AG10803 (cell line): ENCODE data around the gene TCF7L2.

Experiments
- DNase-seq: peaks from one replicate; pipeline ENCODE4 v3.0.0; 2010; ENCODE audit warnings: low read depth
- H3K4me3 ChIP-seq: 2 replicates; pipeline ENCODE4 v1.5.1; 2011; ENCODE audit warnings: mild to moderate bottlenecking, low read length, control low read depth
- TF ChIP-seq, protein P1 (sequence below): conservative IDR thresholded peaks from 2 replicates; pipeline ENCODE4 v1.5.1; 2011; ENCODE audit warnings: mild to moderate bottlenecking, low read length, control low read depth, inconsistent platforms

TCF7L2 gene

DNA sequence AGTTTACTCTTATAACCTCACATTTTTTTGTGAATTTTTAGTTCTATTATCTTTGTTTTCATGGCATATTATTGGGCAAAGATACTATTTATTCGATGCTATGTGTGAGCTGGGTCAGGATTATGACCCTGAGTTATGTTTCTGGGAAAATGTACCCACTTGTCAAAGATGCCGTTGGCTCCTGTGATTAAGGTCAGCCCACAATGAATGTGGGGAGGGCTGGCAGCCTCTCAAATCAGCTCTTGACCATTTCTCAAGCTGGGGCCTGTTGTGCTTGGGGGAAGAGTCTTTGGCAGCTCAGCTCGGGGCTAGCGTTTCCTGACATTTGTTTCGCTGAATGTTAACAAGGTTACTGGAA is 97.5 kb downstream of the TCF7L2 start:
- no peak overlapping the region for H3K4me3 ChIP-seq
- DNase-seq, result no peak
- TF ChIP-seq, protein P1, sequence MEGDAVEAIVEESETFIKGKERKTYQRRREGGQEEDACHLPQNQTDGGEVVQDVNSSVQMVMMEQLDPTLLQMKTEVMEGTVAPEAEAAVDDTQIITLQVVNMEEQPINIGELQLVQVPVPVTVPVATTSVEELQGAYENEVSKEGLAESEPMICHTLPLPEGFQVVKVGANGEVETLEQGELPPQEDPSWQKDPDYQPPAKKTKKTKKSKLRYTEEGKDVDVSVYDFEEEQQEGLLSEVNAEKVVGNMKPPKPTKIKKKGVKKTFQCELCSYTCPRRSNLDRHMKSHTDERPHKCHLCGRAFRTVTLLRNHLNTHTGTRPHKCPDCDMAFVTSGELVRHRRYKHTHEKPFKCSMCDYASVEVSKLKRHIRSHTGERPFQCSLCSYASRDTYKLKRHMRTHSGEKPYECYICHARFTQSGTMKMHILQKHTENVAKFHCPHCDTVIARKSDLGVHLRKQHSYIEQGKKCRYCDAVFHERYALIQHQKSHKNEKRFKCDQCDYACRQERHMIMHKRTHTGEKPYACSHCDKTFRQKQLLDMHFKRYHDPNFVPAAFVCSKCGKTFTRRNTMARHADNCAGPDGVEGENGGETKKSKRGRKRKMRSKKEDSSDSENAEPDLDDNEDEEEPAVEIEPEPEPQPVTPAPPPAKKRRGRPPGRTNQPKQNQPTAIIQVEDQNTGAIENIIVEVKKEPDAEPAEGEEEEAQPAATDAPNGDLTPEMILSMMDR, result no peak

- no peak overlapping the region for H3K4me3 ChIP-seq
- DNase-seq, result no peak
- TF ChIP-seq, protein P1, result no peak
Measured at GRCh38 chr10:113047963-113048781, 98.1 kb downstream of the TCF7L2 start.

GRCh38 chr10:113049881-113050280 is 99.8 kb downstream of the TCF7L2 start:
- peak; percentile 62 for DNase-seq
- TF ChIP-seq, protein P1, result no peak
- H3K4me3 ChIP-seq, result no peak overlapping the region

DNA sequence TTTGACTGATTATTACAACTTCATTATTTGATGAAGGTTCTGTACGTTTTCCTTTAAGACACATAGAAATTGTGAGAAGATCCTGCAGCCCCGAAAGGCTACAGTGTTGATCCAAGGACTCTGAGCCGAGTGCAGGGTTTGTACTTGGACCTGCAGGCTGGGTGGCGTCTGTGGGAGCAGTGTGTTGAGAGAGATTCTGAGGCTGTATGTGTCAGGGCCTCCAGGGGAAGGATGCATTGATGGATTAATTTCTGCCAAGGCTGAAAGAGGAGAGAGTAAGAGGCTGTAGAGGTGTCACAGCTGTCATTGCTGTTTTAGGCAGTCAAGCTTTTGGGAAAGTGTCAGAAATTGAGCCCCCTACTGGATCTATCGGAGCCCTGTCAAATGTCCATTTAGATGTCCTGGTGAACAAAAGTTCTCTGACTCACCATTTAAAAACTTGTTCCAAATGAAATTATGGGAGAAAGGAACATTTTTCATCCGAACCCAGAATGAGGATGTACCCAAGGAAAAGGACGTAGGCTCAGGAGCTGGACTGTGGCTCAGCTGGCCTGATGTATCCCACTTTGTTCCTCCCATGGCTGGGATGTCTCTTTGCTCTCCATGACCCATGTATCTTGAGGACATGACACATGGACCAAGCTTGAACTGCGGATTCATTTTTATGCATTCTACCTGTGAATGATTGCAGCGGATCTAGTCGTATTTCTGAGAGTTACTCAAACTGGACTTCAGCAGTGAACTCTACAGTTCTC is 102.2 kb downstream of the TCF7L2 start:
- no peak overlapping the region for H3K4me3 ChIP-seq
- TF ChIP-seq, protein P1, result peak; percentile 40
- no peak for DNase-seq

DNA sequence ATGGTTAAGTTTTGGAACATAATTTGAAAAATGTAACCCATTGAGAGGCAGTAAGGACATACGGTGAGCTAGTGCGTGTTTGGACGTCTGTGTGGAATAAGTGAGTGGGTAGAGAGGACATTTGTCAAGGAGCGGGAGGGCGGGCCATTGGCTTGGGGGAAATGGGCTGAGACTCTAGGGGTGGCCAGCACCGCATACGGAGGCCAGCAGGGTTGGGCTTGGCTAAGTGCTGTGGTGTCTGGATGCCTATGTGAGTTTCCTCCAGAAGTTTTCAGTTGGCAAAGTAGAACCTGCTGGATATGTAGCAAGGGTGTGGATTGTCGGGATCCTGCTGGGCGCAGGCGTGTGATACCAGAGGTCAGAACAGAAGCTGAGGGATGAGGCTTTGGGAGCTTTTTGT is 103.0 kb downstream of the TCF7L2 start:
- TF ChIP-seq, protein P1, result no peak
- DNase-seq, result peak; percentile 61
- no peak overlapping the region for H3K4me3 ChIP-seq

DNA sequence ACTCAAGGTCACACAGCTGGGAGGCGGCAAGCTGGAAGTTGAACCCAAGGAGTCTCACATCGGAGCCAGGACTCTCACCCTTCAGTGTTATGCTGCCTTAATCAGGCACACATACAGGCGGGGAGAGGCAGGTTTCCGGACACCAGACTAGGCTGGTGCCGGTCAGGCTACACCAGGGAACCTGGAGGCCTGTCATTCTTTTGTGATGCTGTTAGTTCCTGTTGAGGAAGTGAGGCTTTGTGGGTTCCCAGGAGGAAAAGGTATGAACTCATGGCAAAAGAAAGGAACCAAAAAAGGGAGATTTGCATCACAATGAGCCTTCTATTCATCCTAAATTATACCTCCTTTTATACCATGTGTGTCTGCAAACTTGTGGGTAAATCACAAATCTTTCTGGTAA is 103.8 kb downstream of the TCF7L2 start:
- H3K4me3 ChIP-seq, result no peak overlapping the region
- no peak for DNase-seq
- TF ChIP-seq, protein P1, result no peak

DNA sequence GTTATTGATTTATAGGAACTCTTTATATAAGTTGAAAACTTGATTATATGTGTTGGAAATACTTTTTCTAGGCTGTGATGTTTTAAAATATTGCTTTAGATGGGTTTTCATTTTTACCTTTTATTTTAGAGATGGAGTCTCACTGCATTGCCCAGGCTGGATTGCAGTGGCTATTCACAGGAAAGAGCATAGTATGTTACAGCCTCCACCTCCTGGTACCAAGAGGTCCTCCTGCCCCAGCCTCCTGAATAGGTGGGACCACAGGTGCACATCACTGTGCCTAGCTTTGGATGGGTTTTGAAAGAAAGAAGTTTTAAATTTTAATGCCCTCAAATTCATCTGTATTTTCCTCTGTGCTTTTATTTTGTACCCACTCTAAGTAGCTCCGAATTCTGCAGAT is 105.4 kb downstream of the TCF7L2 start:
- TF ChIP-seq, protein P1, result no peak
- no peak for DNase-seq
- H3K4me3 ChIP-seq, result no peak overlapping the region
